Transverse colon (tissue), 3 donors: ENCODE measurements around the gene AIG1.

Experiments
- CTCF ChIP-seq, 5 experiments: fragments of 200-600 bp in 3 of 5; fragments of 450-650 bp in 2 of 5; sonication (generic) in 3 of 5; IDR thresholded peaks; 1 replicate in 2 of 5; 2 replicates in 3 of 5; pipeline ENCODE4 v1.5.1; 2016 to 2017; ENCODE audit warnings: antibody characterized with exemption in 5 of 5, inconsistent platforms in 3 of 5, mild to moderate bottlenecking in 2 of 5, moderate library complexity in 1 of 5
- EP300 ChIP-seq: sonication (generic); formaldehyde crosslinking; IDR thresholded peaks from one replicate; pipeline ENCODE4 v1.6.1; 2017; ENCODE audit warnings: antibody characterized with exemption, low read depth
- POLR2A ChIP-seq: fragments of 450-650 bp; IDR thresholded peaks from one replicate; pipeline ENCODE4 v1.6.1; 2016; ENCODE audit warnings: antibody characterized with exemption, mild to moderate bottlenecking, moderate library complexity

- no peak for TF ChIP-seq CTCF (IDR thresholded peaks at IDR 0.05)
- no peak for TF ChIP-seq EP300
- no peak for TF ChIP-seq POLR2A
Observed at GRCh38 chr6:143348531-143348930, 287.8 kb downstream of the AIG1 start.
